Neutrophil (primary cell): ENCODE data around the gene COL18A1.

Source experiments
- H3K27ac ChIP-seq: fragments of 200-600 bp; sonication (generic); 2 replicates; pipeline ENCODE4 v1.5.1; 2016; ENCODE audit warnings: mild to moderate bottlenecking, moderate library complexity
- H3K27me3 ChIP-seq: fragments of 200-600 bp; sonication (generic); 2 replicates; pipeline ENCODE4 v1.6.0; 2016; ENCODE audit warnings: mild to moderate bottlenecking
- H3K36me3 ChIP-seq: fragments of 200-600 bp; sonication (generic); 2 replicates; pipeline ENCODE4 v1.5.1; 2017
- H3K4me1 ChIP-seq, 2 experiments: fragments of 200-600 bp in 1 of 2; sonication (generic) in 1 of 2; 1 replicate in 1 of 2; 2 replicates in 1 of 2; pipeline versions ENCODE4 v1.5.1 to v1.6.1; 2013 to 2016; ENCODE audit warnings: low read depth in 1 of 2, low read length in 1 of 2, mild to moderate bottlenecking in 1 of 2, moderate library complexity in 1 of 2; ENCODE audit not compliant: control insufficient read depth in 1 of 2, insufficient read depth in 1 of 2
- H3K4me3 ChIP-seq, 2 experiments: fragments of 200-600 bp in 1 of 2; sonication (generic) in 1 of 2; 1 replicate in 1 of 2; 2 replicates in 1 of 2; pipeline ENCODE4 v1.5.1; 2013 to 2016; ENCODE audit warnings: low read depth in 1 of 2, low read length in 1 of 2, mild to moderate bottlenecking in 1 of 2, moderate library complexity in 1 of 2
- H3K9me3 ChIP-seq: fragments of 200-600 bp; sonication (generic); 2 replicates; pipeline ENCODE4 v1.5.1; 2016
- CTCF ChIP-seq: fragments of 200-600 bp; sonication (generic); IDR thresholded peaks from 2 replicates; pipeline ENCODE4 v1.5.1; 2016; ENCODE audit warnings: antibody characterized with exemption

COL18A1 gene

GRCh38 chr21:45432575-45433255 is 27.8 kb downstream of the COL18A1 start:
- H3K36me3 ChIP-seq = no peaks in the 10 kb centered on the region
- no peaks in the 10 kb centered on the region for H3K9me3 ChIP-seq
- no peaks in the 10 kb centered on the region for H3K4me1 ChIP-seq
- no peak for TF ChIP-seq CTCF
- peaks cover 15% of the 10 kb centered on the region for H3K27me3 ChIP-seq
- no peak overlapping the region for H3K4me3 ChIP-seq
- H3K27ac ChIP-seq = no peak overlapping the region

GRCh38 chr21:45433301-45433700 is 28.3 kb downstream of the COL18A1 start:
- peaks cover 16% of the 10 kb centered on the region for H3K27me3 ChIP-seq
- H3K4me1 ChIP-seq = no peaks in the 10 kb centered on the region
- no peak overlapping the region for H3K27ac ChIP-seq
- H3K4me3 ChIP-seq = no peak overlapping the region
- no peaks in the 10 kb centered on the region for H3K36me3 ChIP-seq
- no peaks in the 10 kb centered on the region for H3K9me3 ChIP-seq
- TF ChIP-seq CTCF = no peak

GRCh38 chr21:45433911-45434644 is 29.1 kb downstream of the COL18A1 start:
- no peak for TF ChIP-seq CTCF
- Histone ChIP-seq H3K27me3 (peaks cover 21% of the 10 kb centered on the region), H3K9me3 (no peaks in the 10 kb centered on the region), H3K27ac (no peak overlapping the region), H3K36me3 (no peaks in the 10 kb centered on the region), H3K4me3 (no peak overlapping the region), H3K4me1 (peaks cover 6 to 7% of the 10 kb centered on the region in 2 experiments)

GRCh38 chr21:45434645-45435217 is 29.8 kb downstream of the COL18A1 start:
- no peak for TF ChIP-seq CTCF
- H3K4me1 ChIP-seq = peaks cover 11 to 14% of the 10 kb centered on the region in 2 experiments
- peaks cover 21% of the 10 kb centered on the region for H3K27me3 ChIP-seq
- H3K27ac ChIP-seq = no peak overlapping the region
- H3K36me3 ChIP-seq = no peaks in the 10 kb centered on the region
- no peaks in the 10 kb centered on the region for H3K9me3 ChIP-seq
- no peak overlapping the region for H3K4me3 ChIP-seq

- Histone ChIP-seq H3K9me3 (no peaks in the 10 kb centered on the region), H3K27ac (no peak overlapping the region), H3K36me3 (no peaks in the 10 kb centered on the region), H3K4me1 (peaks cover 11 to 15% of the 10 kb centered on the region in 2 experiments), H3K27me3 (peaks cover 21% of the 10 kb centered on the region), H3K4me3 (no peak overlapping the region)
- no peak for TF ChIP-seq CTCF
Observed at GRCh38 chr21:45435405-45435981, 30.5 kb downstream of the COL18A1 start.
